Activated CD8-positive, alpha-beta T cell treated with anti-CD3 and anti-CD28 coated beads for 36 hours (primary cell): ENCODE measurements around the gene GORASP1. TPM values are rescaled to one million over a fixed set of nuclear protein-coding genes. Genes with fewer than 3 reads are reported as not detected.
A peak's percentile ranks its signal among the peaks of the same experiment; 100 is the strongest.
"Not testable (repeated sequence)": the region's sequence is repeated elsewhere in the genome, so short reads cannot be mapped to it uniquely, and the experiment has no call there.

Source experiments
- ATAC-seq: fragments of 200-7000 bp; cut with Tn5 transposase; one replicate; pipeline ENCODE4 v1.10.0; 2021; ENCODE audit warnings: mild to moderate bottlenecking, moderate library complexity
- CTCF ChIA-PET: fragments of 350-600 bp; sonication (Branson Sonifier 250); formaldehyde crosslinking; loops from one replicate; lab custom pipeline; 2021; ENCODE audit warnings: antibody characterized with exemption; lab: Charles Lee
- POLR2A ChIA-PET: fragments of 350-600 bp; sonication (Branson Sonifier 250); formaldehyde crosslinking; loops from one replicate; lab custom pipeline; 2021; ENCODE audit warnings: antibody characterized with exemption; lab: Charles Lee
- DNase-seq: peaks from one replicate; pipeline ENCODE4 v3.0.0-alpha.2; 2020
- H3K27ac Mint-ChIP-seq: one replicate; pipeline ENCODE4 v1.8.0; 2021; ENCODE audit warnings: mild to moderate bottlenecking, mixed read lengths
- H3K27me3 Mint-ChIP-seq: one replicate; pipeline ENCODE4 v1.8.0; 2021; ENCODE audit warnings: mixed read lengths
- H3K36me3 Mint-ChIP-seq: one replicate; pipeline ENCODE4 v1.8.0; 2021; ENCODE audit warnings: low read depth, mixed read lengths
- H3K4me1 Mint-ChIP-seq: one replicate; pipeline ENCODE4 v1.8.0; 2021; ENCODE audit warnings: low read depth, mixed read lengths
- H3K4me3 Mint-ChIP-seq: one replicate; pipeline ENCODE4 v1.8.0; 2021; ENCODE audit warnings: mild to moderate bottlenecking, moderate library complexity, mixed read lengths
- H3K9me3 Mint-ChIP-seq: one replicate; pipeline ENCODE4 v1.8.0; 2021; ENCODE audit warnings: mixed read lengths
- intact Hi-C: fragments of 100-400 bp; cut with micrococcal nuclease; formaldehyde crosslinking; loops from one replicate; pipeline ENCODE4 v1.10.0; 2022
- total RNA-seq, 2 experiments: library from RNA; stranded (reverse); gene quantifications; one replicate each; pipeline ENCODE4 v1.2.3, GENCODE V29; 2021
- TF ChIP-seq, protein P1 (sequence below): fragments of 200-600 bp; IDR thresholded peaks from one replicate; pipeline ENCODE4 v1.8.0; 2022; ENCODE audit warnings: antibody characterized with exemption, mild to moderate bottlenecking

GORASP1 gene
- total RNA-seq, 2 experiments from 2014 or later: 16.2 to 18.3 TPM

GRCh38 chr3:39067286-39067685, 40.1 kb downstream of the GORASP1 start:
- POLR2A ChIA-PET: interaction anchor here (1.6 kb wide), 1 partner anchor 9 kb away, joined by 3 read pairs; no protein-coding TSS in a partner anchor
- Mint-ChIP-seq H3K4me3 (no peak overlapping the region), H3K36me3 (peaks cover 21% of the 10 kb centered on the region), H3K4me1 (peaks cover 10% of the 10 kb centered on the region), H3K27me3 (no peaks in the 10 kb centered on the region), H3K9me3 (no peaks in the 10 kb centered on the region), H3K27ac (no peak overlapping the region)
- CTCF ChIA-PET: interaction anchor here (1.0 to 3.2 kb wide), 5 partner anchors 20 to 224 kb away, joined by 3 to 12 read pairs (median 4); no protein-coding TSS in a partner anchor
- intact Hi-C loops: no loop called here
- TF ChIP-seq, protein P1, sequence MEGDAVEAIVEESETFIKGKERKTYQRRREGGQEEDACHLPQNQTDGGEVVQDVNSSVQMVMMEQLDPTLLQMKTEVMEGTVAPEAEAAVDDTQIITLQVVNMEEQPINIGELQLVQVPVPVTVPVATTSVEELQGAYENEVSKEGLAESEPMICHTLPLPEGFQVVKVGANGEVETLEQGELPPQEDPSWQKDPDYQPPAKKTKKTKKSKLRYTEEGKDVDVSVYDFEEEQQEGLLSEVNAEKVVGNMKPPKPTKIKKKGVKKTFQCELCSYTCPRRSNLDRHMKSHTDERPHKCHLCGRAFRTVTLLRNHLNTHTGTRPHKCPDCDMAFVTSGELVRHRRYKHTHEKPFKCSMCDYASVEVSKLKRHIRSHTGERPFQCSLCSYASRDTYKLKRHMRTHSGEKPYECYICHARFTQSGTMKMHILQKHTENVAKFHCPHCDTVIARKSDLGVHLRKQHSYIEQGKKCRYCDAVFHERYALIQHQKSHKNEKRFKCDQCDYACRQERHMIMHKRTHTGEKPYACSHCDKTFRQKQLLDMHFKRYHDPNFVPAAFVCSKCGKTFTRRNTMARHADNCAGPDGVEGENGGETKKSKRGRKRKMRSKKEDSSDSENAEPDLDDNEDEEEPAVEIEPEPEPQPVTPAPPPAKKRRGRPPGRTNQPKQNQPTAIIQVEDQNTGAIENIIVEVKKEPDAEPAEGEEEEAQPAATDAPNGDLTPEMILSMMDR: no peak
- ATAC-seq: no peak
- DNase-seq: no peak

- Mint-ChIP-seq H3K27ac (peak overlapping the region; percentile 30), H3K4me1 (peaks cover 21% of the 10 kb centered on the region), H3K27me3 (no peaks in the 10 kb centered on the region), H3K9me3 (peaks cover 2% of the 10 kb centered on the region), H3K36me3 (peaks cover 26% of the 10 kb centered on the region), H3K4me3 (no peak overlapping the region)
- peak; percentile 50 for DNase-seq
- intact Hi-C loops: no loop called here
- TF ChIP-seq, protein P1: peak; percentile 43
- POLR2A ChIA-PET: interaction anchor here (1.0 kb wide), 1 partner anchor 9 kb away, joined by 3 read pairs; no protein-coding TSS in a partner anchor
- CTCF ChIA-PET: interaction anchor here (1.0 to 1.8 kb wide), 5 partner anchors 9 to 99 kb away, joined by 3 to 8 read pairs (median 3); no protein-coding TSS in a partner anchor
- peak; percentile 86 for ATAC-seq
Observed at GRCh38 chr3:39065197-39065596, 42.2 kb downstream of the GORASP1 start.

DNA sequence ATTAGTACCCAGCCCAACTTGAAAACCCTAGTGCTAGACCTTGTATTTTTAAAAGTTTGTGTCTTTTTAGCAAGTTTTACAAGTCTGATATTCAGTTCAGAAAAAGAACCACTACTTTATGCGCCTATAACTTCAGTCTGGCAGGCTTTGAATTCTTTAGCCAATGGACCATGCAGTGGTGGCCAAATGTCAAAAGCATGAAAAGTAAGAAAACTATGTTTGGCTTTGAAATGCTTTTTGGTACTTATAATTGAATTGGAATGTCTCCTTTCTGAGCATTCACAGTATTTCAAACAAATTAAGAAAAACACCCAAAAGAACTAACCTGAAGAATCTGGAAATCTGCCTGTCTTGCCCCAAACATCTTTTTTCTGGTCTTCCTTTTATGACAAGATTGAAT, 42.8 kb downstream of the GORASP1 start:
- DNase-seq (no peak), ATAC-seq (no peak)
- Mint-ChIP-seq H3K36me3 (peaks cover 23% of the 10 kb centered on the region), H3K4me1 (peaks cover 25% of the 10 kb centered on the region), H3K27me3 (no peaks in the 10 kb centered on the region), H3K9me3 (peaks cover 2% of the 10 kb centered on the region), H3K27ac (no peak overlapping the region), H3K4me3 (no peak overlapping the region)
- TF ChIP-seq, protein P1: no peak
- intact Hi-C loops: no loop called here
- ChIA-PET CTCF (interaction anchor here (1.0 to 1.8 kb wide), 4 partner anchors 8 to 100 kb away, joined by 3 to 8 read pairs (median 3); no protein-coding TSS in a partner anchor), POLR2A (interaction anchor here (1.0 kb wide), 1 partner anchor 8 kb away, joined by 3 read pairs; no protein-coding TSS in a partner anchor)

- Mint-ChIP-seq H3K27ac (no peak overlapping the region), H3K9me3 (peaks cover 2% of the 10 kb centered on the region), H3K4me1 (peaks cover 35% of the 10 kb centered on the region), H3K36me3 (peaks cover 23% of the 10 kb centered on the region), H3K27me3 (no peaks in the 10 kb centered on the region), H3K4me3 (no peak overlapping the region)
- ChIA-PET POLR2A (interaction anchor here (0.7 kb wide), 1 partner anchor 343 kb away, joined by 3 read pairs; the partner anchor contains the start of gene RPSA), CTCF (interaction anchor here (2.0 kb wide), 1 partner anchor 225 kb away, joined by 4 read pairs; no protein-coding TSS in a partner anchor)
- ATAC-seq (no peak), DNase-seq (no peak)
- intact Hi-C loops: no loop called here
- TF ChIP-seq, protein P1: no peak
Observed at GRCh38 chr3:39063143-39063542, 44.3 kb downstream of the GORASP1 start.

GRCh38 chr3:39062180-39062579, 45.2 kb downstream of the GORASP1 start:
- Mint-ChIP-seq H3K27me3 (no peaks in the 10 kb centered on the region), H3K36me3 (peaks cover 20% of the 10 kb centered on the region), H3K4me3 (no peak overlapping the region), H3K27ac (no peak overlapping the region), H3K9me3 (peaks cover 2% of the 10 kb centered on the region), H3K4me1 (peaks cover 35% of the 10 kb centered on the region)
- ATAC-seq (no peak), DNase-seq (no peak)
- POLR2A ChIA-PET: interaction anchor here (1.1 kb wide), 1 partner anchor 10 kb away, joined by 3 read pairs; no protein-coding TSS in a partner anchor
- intact Hi-C loops: no loop called here
- CTCF ChIA-PET: interaction anchor here (2.0 kb wide), 1 partner anchor 226 kb away, joined by 4 read pairs; no protein-coding TSS in a partner anchor
- TF ChIP-seq, protein P1: no peak

- POLR2A ChIA-PET: not testable (repeated sequence)
- peaks cover 20% of the 10 kb centered on the region for H3K36me3 Mint-ChIP-seq
Observed at GRCh38 chr3:39061228-39061627, 46.2 kb downstream of the GORASP1 start.

More at GRCh38 chr3:39061228-39061627, 46.2 kb downstream of the GORASP1 start:
- peaks cover 45% of the 10 kb centered on the region for H3K4me1 Mint-ChIP-seq
- intact Hi-C loops, DNase-seq, H3K4me3 Mint-ChIP-seq, H3K27me3 Mint-ChIP-seq, ATAC-seq, H3K27ac Mint-ChIP-seq, CTCF ChIA-PET, H3K9me3 Mint-ChIP-seq: not testable (repeated sequence)
